CD14-positive monocyte (primary cell): ENCODE measurements around the gene CTSA. TPM values are rescaled to one million over a fixed set of nuclear protein-coding genes. Genes with fewer than 3 reads are reported as not detected.

Experiments
- DNase-seq, 3 donors: peaks; one replicate each; pipeline ENCODE4 v3.0.0-alpha.2; 2011 to 2022
- H2AFZ ChIP-seq: 2 replicates; pipeline ENCODE4 v1.6.0; 2012; ENCODE audit warnings: mild to moderate bottlenecking, low read depth, low read length, inconsistent platforms; ENCODE audit not compliant: insufficient read depth, poor library complexity, severe bottlenecking
- H3K27ac ChIP-seq, 2 donors: 1 replicate in 1 of 2; 2 replicates in 1 of 2; pipeline ENCODE4 v1.5.1; 2012 to 2013; ENCODE audit warnings: low read length in 2 of 2, control low read depth in 1 of 2, inconsistent platforms in 1 of 2, low read depth in 1 of 2, mild to moderate bottlenecking in 1 of 2
- H3K27me3 ChIP-seq, 2 donors: one replicate each; pipeline versions ENCODE4 v1.6.0 to v1.6.1; 2011 to 2013; ENCODE audit warnings: low read length in 2 of 2; ENCODE audit not compliant: control insufficient read depth in 2 of 2, insufficient read depth in 2 of 2
- H3K36me3 ChIP-seq, 2 donors: replicated peaks in 1 of 2; 1 replicate in 1 of 2; 2 replicates in 1 of 2; pipeline versions ENCODE4 v1.5.1 to v1.6.1; 2012 to 2013; ENCODE audit warnings: low read length in 2 of 2, control low read depth in 1 of 2, inconsistent platforms in 1 of 2, mild to moderate bottlenecking in 1 of 2; ENCODE audit not compliant: insufficient read depth in 2 of 2, control insufficient read depth in 1 of 2
- H3K4me1 ChIP-seq, 2 donors: 1 replicate in 1 of 2; 2 replicates in 1 of 2; pipeline versions ENCODE4 v1.5.1 to v1.6.1; 2012 to 2013; ENCODE audit warnings: low read length in 2 of 2, control low read depth in 1 of 2, inconsistent platforms in 1 of 2, mild to moderate bottlenecking in 1 of 2, moderate library complexity in 1 of 2; ENCODE audit not compliant: insufficient read depth in 2 of 2, control insufficient read depth in 1 of 2
- H3K4me2 ChIP-seq: replicated peaks from 2 replicates; pipeline ENCODE3; 2012; ENCODE audit warnings: low read length, moderate library complexity, mild to moderate bottlenecking; ENCODE audit not compliant: poor library complexity, severe bottlenecking; ENCODE audit errors: extremely low read depth
- H3K4me3 ChIP-seq, 3 experiments: fragments of 200-600 bp in 1 of 3; sonication (generic) in 1 of 3; replicated peaks in 1 of 3; 1 replicate in 2 of 3; 2 replicates in 1 of 3; pipeline ENCODE4 v1.5.1; 2011 to 2013; ENCODE audit warnings: low read length in 3 of 3, mild to moderate bottlenecking in 3 of 3, control low read depth in 2 of 3, low read depth in 2 of 3, inconsistent platforms in 1 of 3, moderate library complexity in 1 of 3
- H3K79me2 ChIP-seq: 2 replicates; pipeline ENCODE4 v1.6.0; 2012; ENCODE audit warnings: mild to moderate bottlenecking, control low read depth, inconsistent platforms, low read length, moderate library complexity; ENCODE audit not compliant: insufficient read depth
- H3K9ac ChIP-seq: 2 replicates; pipeline ENCODE4 v1.6.0; 2017; ENCODE audit warnings: low read length, mild to moderate bottlenecking; ENCODE audit not compliant: insufficient read depth, poor library complexity, severe bottlenecking
- H3K9me3 ChIP-seq, 2 donors: replicated peaks in 1 of 2; 1 replicate in 1 of 2; 2 replicates in 1 of 2; pipeline versions ENCODE4 v1.5.1 to v1.6.1; 2012 to 2013; ENCODE audit warnings: low read length in 2 of 2, control low read depth in 1 of 2; ENCODE audit not compliant: control insufficient read depth in 1 of 2, insufficient read depth in 1 of 2
- H4K20me1 ChIP-seq: 2 replicates; pipeline ENCODE4 v1.6.0; 2012; ENCODE audit warnings: mild to moderate bottlenecking, low read length, control low read depth, moderate library complexity; ENCODE audit not compliant: insufficient read depth
- H3K27ac Mint-ChIP-seq, 7 donors: one replicate each; pipeline ENCODE4 v1.8.0; 2020; ENCODE audit warnings: mild to moderate bottlenecking in 7 of 7, mixed read lengths in 7 of 7, moderate library complexity in 6 of 7, inconsistent platforms in 2 of 7
- H3K27me3 Mint-ChIP-seq, 3 donors: one replicate each; pipeline ENCODE4 v1.8.0; 2021 to 2022; ENCODE audit warnings: low read depth in 3 of 3, mild to moderate bottlenecking in 3 of 3, mixed read lengths in 3 of 3, moderate library complexity in 3 of 3, inconsistent platforms in 1 of 3
- H3K36me3 Mint-ChIP-seq, 2 donors: one replicate each; pipeline ENCODE4 v1.8.0; 2020; ENCODE audit warnings: mixed read lengths in 2 of 2, inconsistent platforms in 1 of 2, mild to moderate bottlenecking in 1 of 2
- H3K4me1 Mint-ChIP-seq: one replicate; pipeline ENCODE4 v1.8.0; 2020; ENCODE audit warnings: mild to moderate bottlenecking, mixed read lengths
- H3K4me3 Mint-ChIP-seq, 2 donors: one replicate each; pipeline ENCODE4 v1.8.0; 2020; ENCODE audit warnings: mild to moderate bottlenecking in 2 of 2, mixed read lengths in 2 of 2, moderate library complexity in 1 of 2
- H3K9me3 Mint-ChIP-seq, 7 donors: one replicate each; pipeline ENCODE4 v1.8.0; 2020 to 2022; ENCODE audit warnings: mixed read lengths in 7 of 7, mild to moderate bottlenecking in 6 of 7, moderate library complexity in 6 of 7, inconsistent platforms in 2 of 7
- CTCF ChIP-seq: fragments of 200-600 bp; IDR thresholded peaks from one replicate; pipeline ENCODE4 v1.8.0; 2022; ENCODE audit warnings: antibody characterized with exemption, mild to moderate bottlenecking
- WGBS: methylation state at CpG from one replicate; pipeline ENCODE4 v1.1.5; 2013; ENCODE audit warnings: missing lambda C conversion rate; ENCODE audit not compliant: insufficient coverage; 5-methylcytosine and 5-hydroxymethylcytosine counted together
- intact Hi-C, 2 donors: fragments of 100-400 bp; cut with micrococcal nuclease; formaldehyde crosslinking; loops; one replicate each; pipeline versions ENCODE4 v1.15.0 to v1.15.1; 2023
- polyA plus RNA-seq, 3 donors: library from polyadenylated mRNA; depleted of rRNA in 1 of 3; unstranded in 2 of 3; stranded (reverse) in 1 of 3; fragments of 300-500 nt in 2 of 3; fragments of >200 nt in 1 of 3; fragmentation: Illumina TruSeq in 2 of 3; gene quantifications; 1 replicate in 2 of 3; 2 replicates in 1 of 3; pipeline ENCODE4 v1.2.3, GENCODE V29; 2012 to 2021

Gene CTSA
- polyA plus RNA-seq, 3 donors: 279 to 489 (median 366) TPM

DNA sequence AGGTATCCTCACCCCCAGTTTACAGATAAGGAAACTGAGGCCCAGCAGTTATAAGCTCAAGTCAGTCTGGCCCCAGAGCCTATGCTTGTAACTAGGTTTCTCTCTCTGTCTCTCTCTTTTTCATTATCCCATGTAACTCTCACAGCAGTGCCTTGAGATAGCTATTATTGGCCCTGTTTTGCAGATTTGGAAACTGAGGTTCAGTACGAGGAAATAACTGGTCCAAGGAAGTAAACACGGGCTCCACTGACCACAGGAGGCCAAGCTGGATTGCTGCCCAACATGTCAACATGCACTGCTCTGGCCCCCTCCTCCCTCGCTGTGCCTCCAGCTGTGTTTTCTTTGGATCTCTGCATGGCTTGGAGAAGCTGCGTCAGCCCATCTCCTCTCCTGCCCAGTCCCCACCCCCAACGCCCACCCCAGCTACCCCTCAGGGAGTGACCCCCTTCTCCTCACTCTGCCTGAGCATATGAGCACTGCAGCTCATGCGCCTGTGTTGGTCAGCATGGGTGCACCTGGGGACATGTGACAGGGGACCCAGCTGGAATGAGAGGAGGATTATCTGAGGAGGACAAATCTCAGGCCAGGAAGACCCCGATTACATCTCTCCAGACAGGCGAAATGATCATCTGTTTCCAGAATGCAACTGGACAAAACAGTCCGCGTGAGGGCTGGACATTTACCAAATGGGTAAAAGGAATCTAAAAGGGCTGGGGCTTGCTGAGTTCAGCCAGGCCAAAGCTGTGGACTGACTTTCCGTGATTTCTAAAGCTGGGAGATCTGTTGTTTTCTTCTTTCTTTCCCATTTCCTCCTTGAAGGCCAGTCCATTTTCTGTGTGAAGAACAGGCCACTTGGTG is 28.6 kb downstream of the CTSA start:
- H3K9me3 Mint-ChIP-seq: peaks cover 0 to 2% (median 0%) of the 10 kb centered on the region in 7 donors
- no peak overlapping the region for H3K4me3 ChIP-seq
- no peaks in the 10 kb centered on the region for H3K36me3 ChIP-seq
- H3K27me3 ChIP-seq: no peaks in the 10 kb centered on the region
- peaks cover 25 to 27% of the 10 kb centered on the region in 2 donors for H3K4me1 ChIP-seq
- H3K36me3 Mint-ChIP-seq: no peaks in the 10 kb centered on the region
- no peak overlapping the region for H3K9ac ChIP-seq
- H3K9me3 ChIP-seq: no peaks in the 10 kb centered on the region
- H3K4me1 Mint-ChIP-seq: peaks cover 22% of the 10 kb centered on the region
- DNase-seq: no peak
- no peak overlapping the region for H3K27ac Mint-ChIP-seq
- H2AFZ ChIP-seq: no peak overlapping the region
- TF ChIP-seq CTCF: no peak
- no peak overlapping the region for H3K4me3 Mint-ChIP-seq
- H3K27ac ChIP-seq: no peak overlapping the region
- H3K27me3 Mint-ChIP-seq: peaks cover 4 to 13% (median 7%) of the 10 kb centered on the region in 3 donors
- no peaks in the 10 kb centered on the region for H4K20me1 ChIP-seq
- intact Hi-C loops: no loop called here
- H3K79me2 ChIP-seq: no peaks in the 10 kb centered on the region
- 82% methylated on average over 10 of the region's 11 CpGs for WGBS
- H3K4me2 ChIP-seq: no peak overlapping the region

GRCh38 chr20:45920462-45921336 is 29.6 kb downstream of the CTSA start:
- H3K4me3 Mint-ChIP-seq: no peak overlapping the region
- Histone ChIP-seq H3K36me3 (no peaks in the 10 kb centered on the region), H2AFZ (no peak overlapping the region), H3K79me2 (no peaks in the 10 kb centered on the region), H3K4me1 (peaks cover 16 to 20% of the 10 kb centered on the region in 2 donors), H4K20me1 (no peaks in the 10 kb centered on the region), H3K4me3 (no peak overlapping the region), H3K9me3 (no peaks in the 10 kb centered on the region), H3K27ac (no peak overlapping the region), H3K27me3 (no peaks in the 10 kb centered on the region), H3K9ac (no peak overlapping the region), H3K4me2 (no peak overlapping the region)
- H3K27ac Mint-ChIP-seq: peak overlapping the region in 2 of 7 donors; percentile 16 to 73
- 58% methylated on average over 5 of the region's 9 CpGs for WGBS
- H3K36me3 Mint-ChIP-seq: no peaks in the 10 kb centered on the region
- H3K4me1 Mint-ChIP-seq: peaks cover 22% of the 10 kb centered on the region
- intact Hi-C loops: no loop called here
- peaks cover 6 to 20% (median 10%) of the 10 kb centered on the region in 3 donors for H3K27me3 Mint-ChIP-seq
- TF ChIP-seq CTCF: no peak
- peak in 2 of 3 donors; percentile 39 to 78 for DNase-seq
- peaks cover 0 to 2% (median 0%) of the 10 kb centered on the region in 7 donors for H3K9me3 Mint-ChIP-seq
